Nephron (organoid): ENCODE measurements around the gene NTNG1.

ENCODE experiments used
- H3K27ac Mint-ChIP-seq, 3 experiments: 2 replicates each; pipeline ENCODE4 v1.8.0; 2020; ENCODE audit warnings: mixed read lengths in 3 of 3, mild to moderate bottlenecking in 2 of 3, moderate library complexity in 1 of 3
- H3K27me3 Mint-ChIP-seq: 2 replicates; pipeline ENCODE4 v1.8.0; 2021; ENCODE audit warnings: low read depth, mild to moderate bottlenecking, moderate library complexity, mixed read lengths
- H3K36me3 Mint-ChIP-seq: 2 replicates; pipeline ENCODE4 v1.8.0; 2020; ENCODE audit warnings: low read depth, mixed read lengths
- H3K4me1 Mint-ChIP-seq: 2 replicates; pipeline ENCODE4 v1.8.0; 2020; ENCODE audit warnings: mixed read lengths
- H3K4me3 Mint-ChIP-seq, 3 experiments: 2 replicates each; pipeline ENCODE4 v1.8.0; 2020; ENCODE audit warnings: mild to moderate bottlenecking in 3 of 3, mixed read lengths in 3 of 3, moderate library complexity in 2 of 3
- H3K9me3 Mint-ChIP-seq: 2 replicates; pipeline ENCODE4 v1.8.0; 2020; ENCODE audit warnings: mixed read lengths
- CTCF ChIP-seq, 3 experiments: fragments of 200-600 bp; sonication (generic); IDR thresholded peaks; one replicate each; pipeline ENCODE4 v1.5.0; 2021; ENCODE audit warnings: antibody characterized with exemption in 3 of 3; ENCODE audit not compliant: unreplicated experiment in 3 of 3

Gene NTNG1

DNA sequence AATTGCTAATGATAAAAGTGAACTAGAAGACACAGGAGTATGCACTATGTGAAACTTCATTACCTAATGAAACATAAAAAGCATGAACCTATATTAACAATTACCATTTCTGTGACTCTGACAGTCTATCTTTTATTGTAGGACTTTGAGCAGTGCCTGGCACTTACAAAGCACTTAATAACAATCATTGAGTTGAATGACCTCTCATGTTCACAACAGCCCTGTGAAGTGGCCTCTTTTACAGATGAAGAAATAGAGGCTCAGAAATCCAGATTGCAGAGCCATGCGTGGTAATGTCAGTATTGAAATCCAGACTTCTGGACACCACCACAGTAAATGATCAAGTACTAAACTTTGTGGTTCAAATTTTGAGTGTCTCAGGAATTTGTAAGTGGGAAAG lies 326.4 kb downstream of the NTNG1 start:
- no peak overlapping the region for H3K4me3 Mint-ChIP-seq
- TF ChIP-seq CTCF (IDR thresholded peaks at IDR 0.05; ENCODE audit: unreplicated experiment in 3 of 3): no peak
- H3K9me3 Mint-ChIP-seq: no peaks in the 10 kb centered on the region
- H3K27me3 Mint-ChIP-seq: no peaks in the 10 kb centered on the region
- no peaks in the 10 kb centered on the region for H3K4me1 Mint-ChIP-seq
- no peak overlapping the region for H3K27ac Mint-ChIP-seq
- H3K36me3 Mint-ChIP-seq: no peaks in the 10 kb centered on the region

GRCh38 chr1:107467811-107468210 lies 327.0 kb downstream of the NTNG1 start:
- Mint-ChIP-seq H3K36me3 (no peaks in the 10 kb centered on the region), H3K4me3 (no peak overlapping the region), H3K4me1 (no peaks in the 10 kb centered on the region), H3K27me3 (no peaks in the 10 kb centered on the region), H3K27ac (no peak overlapping the region), H3K9me3 (no peaks in the 10 kb centered on the region)
- no peak for TF ChIP-seq CTCF (IDR thresholded peaks at IDR 0.05; ENCODE audit: unreplicated experiment in 3 of 3)

GRCh38 chr1:107473065-107473464 lies 332.2 kb downstream of the NTNG1 start:
- H3K4me1 Mint-ChIP-seq: no peaks in the 10 kb centered on the region
- no peak overlapping the region for H3K4me3 Mint-ChIP-seq
- TF ChIP-seq CTCF (IDR thresholded peaks at IDR 0.05; ENCODE audit: unreplicated experiment in 3 of 3): no peak
- H3K27me3 Mint-ChIP-seq: no peaks in the 10 kb centered on the region
- H3K27ac Mint-ChIP-seq: no peak overlapping the region
- peaks cover 2% of the 10 kb centered on the region for H3K9me3 Mint-ChIP-seq
- H3K36me3 Mint-ChIP-seq: no peaks in the 10 kb centered on the region

DNA sequence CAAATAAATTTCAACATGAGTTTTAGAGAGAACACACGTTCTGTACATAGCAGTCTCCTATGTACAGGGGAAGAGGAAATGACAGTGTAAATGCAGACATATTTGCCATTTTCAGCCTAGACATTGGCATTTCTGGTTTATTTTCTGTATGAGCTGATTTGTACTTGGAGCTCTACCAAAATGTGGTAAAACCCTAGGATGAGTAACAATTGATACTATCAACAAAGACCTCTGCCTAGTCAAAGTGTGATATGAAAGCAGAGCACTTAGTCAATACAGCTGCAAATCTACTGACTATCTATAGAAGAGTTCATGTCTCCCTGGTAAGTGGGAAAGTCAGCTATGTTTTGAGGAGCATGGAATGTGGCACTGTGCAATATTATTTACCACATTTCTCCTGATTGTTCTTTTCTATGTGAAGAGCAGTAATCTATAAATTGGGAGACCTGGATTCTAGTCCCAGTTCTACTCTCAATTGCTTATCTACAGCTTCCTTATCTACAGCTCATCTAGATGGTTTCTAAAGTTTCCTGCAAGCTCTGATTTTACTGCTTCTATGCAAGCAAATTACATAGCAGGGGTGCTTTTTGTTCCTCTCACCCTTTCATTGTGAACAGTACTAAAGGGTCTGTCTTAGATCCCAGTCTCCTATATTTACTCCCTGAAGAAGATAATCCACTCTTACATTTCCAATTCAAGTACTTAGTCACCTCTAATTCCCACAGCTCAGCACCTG lies 334.2 kb downstream of the NTNG1 start:
- no peaks in the 10 kb centered on the region for H3K36me3 Mint-ChIP-seq
- H3K4me1 Mint-ChIP-seq: no peaks in the 10 kb centered on the region
- peaks cover 2% of the 10 kb centered on the region for H3K9me3 Mint-ChIP-seq

GRCh38 chr1:107477233-107477632 lies 336.4 kb downstream of the NTNG1 start:
- Mint-ChIP-seq H3K4me1 (peaks cover 16% of the 10 kb centered on the region), H3K27ac (no peak overlapping the region), H3K4me3 (no peak overlapping the region), H3K27me3 (no peaks in the 10 kb centered on the region), H3K9me3 (peaks cover 2% of the 10 kb centered on the region), H3K36me3 (no peaks in the 10 kb centered on the region)
- TF ChIP-seq CTCF (IDR thresholded peaks at IDR 0.05; ENCODE audit: unreplicated experiment in 3 of 3): no peak

More for the DNA sequence above, 334.2 kb downstream of the NTNG1 start:
- H3K27me3 Mint-ChIP-seq: no peaks in the 10 kb centered on the region
- H3K27ac Mint-ChIP-seq: no peak overlapping the region
- no peak overlapping the region for H3K4me3 Mint-ChIP-seq
- TF ChIP-seq CTCF (IDR thresholded peaks at IDR 0.05; ENCODE audit: unreplicated experiment in 3 of 3): no peak

DNA sequence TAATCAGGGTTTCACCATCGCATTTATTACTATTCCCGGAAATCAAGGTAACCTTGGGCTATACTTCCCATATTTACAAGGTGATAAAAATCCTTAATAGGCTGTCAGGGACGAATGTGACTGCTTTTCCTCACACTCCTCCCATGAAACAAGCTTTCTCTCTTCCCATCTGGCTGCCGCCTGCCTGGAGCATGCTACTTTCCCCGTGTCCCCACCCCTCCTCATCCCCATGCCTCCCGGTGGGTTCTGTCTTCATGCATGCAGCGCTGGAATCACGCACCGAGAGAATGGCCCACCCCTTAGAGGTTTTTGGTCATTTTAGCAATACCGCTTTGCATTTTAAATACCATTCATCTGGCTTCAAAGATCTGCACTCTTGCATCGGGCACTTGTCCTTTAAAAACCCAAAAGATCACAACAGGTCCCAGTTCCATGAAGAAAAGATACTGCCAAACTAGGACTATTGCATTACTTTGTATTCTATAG lies 339.1 kb downstream of the NTNG1 start:
- peaks cover 2% of the 10 kb centered on the region for H3K9me3 Mint-ChIP-seq
- H3K27me3 Mint-ChIP-seq: no peaks in the 10 kb centered on the region
- H3K4me1 Mint-ChIP-seq: peaks cover 23% of the 10 kb centered on the region
- no peak for TF ChIP-seq CTCF (IDR thresholded peaks at IDR 0.05; ENCODE audit: unreplicated experiment in 3 of 3)
- H3K4me3 Mint-ChIP-seq: no peak overlapping the region
- no peaks in the 10 kb centered on the region for H3K36me3 Mint-ChIP-seq
- H3K27ac Mint-ChIP-seq: no peak overlapping the region
